ENCODE data around the gene CFAP157.

DNA sequence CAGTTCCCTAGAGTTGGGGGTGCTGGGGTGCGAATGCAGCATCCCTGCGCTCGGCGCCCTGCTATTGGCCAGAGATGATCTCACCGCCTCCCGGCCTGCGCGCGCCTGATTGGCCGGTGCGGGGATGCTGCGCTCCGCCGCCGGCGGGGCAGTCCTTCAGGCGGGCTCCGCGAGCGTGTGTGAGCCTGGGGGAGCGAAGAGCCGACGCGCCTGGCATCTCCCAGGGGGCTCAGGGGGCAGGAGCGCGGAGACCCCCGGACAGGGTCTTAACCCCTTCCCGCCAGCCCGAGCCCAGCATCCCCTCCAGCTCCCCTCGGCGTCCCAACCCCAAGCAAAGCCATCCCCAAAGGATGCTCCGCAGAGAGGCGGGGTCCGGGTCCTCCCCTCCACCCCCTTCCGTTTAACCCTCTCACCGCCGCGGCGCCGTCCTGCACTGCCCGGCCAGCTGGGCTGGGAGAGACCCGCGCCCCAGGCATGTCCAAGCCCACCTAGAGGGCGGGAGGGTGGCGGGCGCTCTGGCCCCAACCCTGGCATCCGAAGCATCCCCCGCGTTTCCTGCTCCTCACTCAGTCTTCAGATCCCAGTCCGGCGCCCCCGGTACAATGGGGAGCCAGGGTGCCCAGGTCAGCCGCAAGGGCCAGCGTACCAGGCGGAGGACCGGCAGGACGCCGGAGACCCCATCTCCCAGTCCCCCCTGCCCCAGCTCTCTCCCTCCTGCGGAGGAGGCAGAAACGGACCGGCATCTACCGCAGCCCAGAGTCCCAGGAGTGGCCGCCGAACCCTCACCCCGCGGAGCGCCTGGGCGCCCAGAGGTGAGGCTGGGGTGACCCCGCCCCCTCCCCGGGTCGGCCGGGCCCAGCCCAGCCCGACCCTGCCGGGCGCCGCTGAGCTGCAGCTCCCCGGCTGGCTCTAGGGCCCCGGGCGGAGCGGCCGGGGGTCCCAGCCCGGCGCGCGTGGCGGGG is 47.6 kb downstream of the CFAP157 start:
- TF ChIP-seq POLR2AphosphoS5 (IDR thresholded peaks at IDR 0.05; ENCODE audit: borderline replicate concordance, low read depth, low read length) = no peak
- TF ChIP-seq EZH2 (IDR thresholded peaks at IDR 0.05) = no peak
